A673 (cell line): Measurements from ENCODE around the gene FRAS1.

ENCODE experiments used
- EZH2 ChIP-seq: fragments of 200-600 bp; sonication (generic); IDR thresholded peaks from 2 replicates; pipeline ENCODE4 v1.6.1; 2017; ENCODE audit warnings: borderline replicate concordance, low read depth, mild to moderate bottlenecking, mixed read lengths, antibody characterized with exemption, low read length; ENCODE audit not compliant: poor library complexity, severe bottlenecking
- TF ChIP-seq, protein P1 (sequence below): fragments of 300-800, 200-600 bp; sonication (generic); conservative IDR thresholded peaks from 2 replicates; pipeline ENCODE4 v1.5.1; 2017; ENCODE audit warnings: low read depth, mild to moderate bottlenecking, antibody characterized with exemption, low read length, moderate library complexity, mixed read lengths

DNA sequence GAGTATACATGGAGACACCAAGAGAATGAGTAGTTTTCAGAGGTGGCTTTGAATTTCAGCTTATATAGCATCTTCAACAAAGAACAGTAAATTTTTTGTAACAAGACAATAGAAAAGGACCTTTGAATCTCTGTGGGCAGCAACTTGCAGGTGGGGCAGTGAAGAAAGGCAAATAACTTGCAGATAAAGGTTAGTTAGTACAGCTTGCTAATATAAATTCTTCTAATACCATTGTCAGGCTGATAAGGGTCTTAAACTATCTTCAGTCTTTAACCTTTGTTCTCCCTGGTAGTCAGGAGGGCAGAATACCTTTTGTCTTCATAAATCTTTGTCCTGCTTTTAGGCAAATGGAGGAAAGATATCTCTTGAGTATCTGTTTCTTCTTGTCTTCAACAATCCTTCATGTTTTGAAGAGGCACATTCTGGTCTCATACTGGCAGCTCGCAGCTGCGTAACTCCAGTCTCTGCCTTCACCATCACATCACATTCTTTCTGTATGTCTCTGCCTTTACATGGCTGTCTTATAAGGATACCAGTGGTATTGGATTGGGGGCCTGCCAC, 510.5 kb downstream of the FRAS1 start:
- TF ChIP-seq, protein P1, sequence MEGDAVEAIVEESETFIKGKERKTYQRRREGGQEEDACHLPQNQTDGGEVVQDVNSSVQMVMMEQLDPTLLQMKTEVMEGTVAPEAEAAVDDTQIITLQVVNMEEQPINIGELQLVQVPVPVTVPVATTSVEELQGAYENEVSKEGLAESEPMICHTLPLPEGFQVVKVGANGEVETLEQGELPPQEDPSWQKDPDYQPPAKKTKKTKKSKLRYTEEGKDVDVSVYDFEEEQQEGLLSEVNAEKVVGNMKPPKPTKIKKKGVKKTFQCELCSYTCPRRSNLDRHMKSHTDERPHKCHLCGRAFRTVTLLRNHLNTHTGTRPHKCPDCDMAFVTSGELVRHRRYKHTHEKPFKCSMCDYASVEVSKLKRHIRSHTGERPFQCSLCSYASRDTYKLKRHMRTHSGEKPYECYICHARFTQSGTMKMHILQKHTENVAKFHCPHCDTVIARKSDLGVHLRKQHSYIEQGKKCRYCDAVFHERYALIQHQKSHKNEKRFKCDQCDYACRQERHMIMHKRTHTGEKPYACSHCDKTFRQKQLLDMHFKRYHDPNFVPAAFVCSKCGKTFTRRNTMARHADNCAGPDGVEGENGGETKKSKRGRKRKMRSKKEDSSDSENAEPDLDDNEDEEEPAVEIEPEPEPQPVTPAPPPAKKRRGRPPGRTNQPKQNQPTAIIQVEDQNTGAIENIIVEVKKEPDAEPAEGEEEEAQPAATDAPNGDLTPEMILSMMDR: no peak
- no peak for TF ChIP-seq EZH2
